ENCODE data around the gene COBLL1.

GRCh38 chr2:164797627-164798026, 44.0 kb downstream of the COBLL1 start:
- TF ChIP-seq CTCF (IDR thresholded peaks at IDR 0.05) (no peak), EP300 (IDR thresholded peaks at IDR 0.05) (no peak)
